ENCODE results near the gene AGAP1.

The AGAP1 gene

DNA sequence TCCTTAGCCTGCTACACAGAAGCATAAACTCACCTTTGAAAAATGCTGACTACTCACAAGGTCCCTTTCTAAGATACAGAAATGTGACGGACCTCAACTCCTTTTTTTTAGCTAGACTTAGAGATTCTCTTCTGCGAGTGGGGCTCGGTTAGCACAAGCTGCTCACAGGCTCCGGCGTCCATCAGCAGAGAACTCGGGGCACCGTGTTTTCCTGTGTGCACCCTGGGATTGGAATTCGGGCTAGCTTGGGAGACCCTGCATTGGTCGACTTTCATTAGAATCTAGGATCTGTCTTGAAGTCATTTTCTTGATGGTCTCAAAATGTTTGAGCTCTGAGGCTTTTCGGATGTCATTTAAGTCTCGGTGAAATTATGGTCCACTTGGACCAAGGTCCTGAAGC is 483.1 kb downstream of the AGAP1 start:
- Histone ChIP-seq H3K27ac (ENCODE audit: low read length) (no peak overlapping the region), H3K4me3 (ENCODE audit: low read depth in 1 of 2, low read length in 2 of 2) (no peak overlapping the region), H3K27me3 (ENCODE audit: low read depth, low read length) (no peaks in the 10 kb centered on the region), H3K4me1 (ENCODE audit: control insufficient read depth in 1 of 2, insufficient read depth in 2 of 2, low read length in 2 of 2) (no peaks in the 10 kb centered on the region), H3K9me3 (ENCODE audit: control insufficient read depth in 1 of 2, low read length in 2 of 2) (no peaks in the 10 kb centered on the region), H3K36me3 (ENCODE audit: control insufficient read depth in 1 of 2, insufficient read depth in 2 of 2, low read length in 2 of 2) (peaks cover 12 to 16% of the 10 kb centered on the region in 2 donors)

DNA sequence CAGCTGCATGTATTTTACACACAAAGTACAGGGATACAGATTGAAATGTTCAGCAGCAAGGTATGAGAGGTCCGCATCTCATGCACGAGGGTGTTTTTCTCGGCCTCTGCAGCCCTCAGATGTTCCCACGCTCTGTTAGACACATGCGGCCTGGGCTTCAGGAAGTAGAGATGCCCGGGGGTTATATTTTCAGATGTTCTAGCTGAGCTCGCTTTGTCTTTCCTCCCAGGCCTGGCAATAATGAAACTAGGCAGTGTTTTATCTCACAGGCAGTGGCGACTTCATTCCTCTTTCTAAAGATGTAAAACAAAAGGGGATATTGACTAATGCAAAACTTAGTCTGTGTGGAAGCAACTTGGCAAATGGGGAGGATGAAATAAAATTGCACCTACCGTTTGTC is 483.6 kb downstream of the AGAP1 start:
- Histone ChIP-seq H3K27me3 (ENCODE audit: low read depth, low read length) (no peaks in the 10 kb centered on the region), H3K4me3 (ENCODE audit: low read depth in 1 of 2, low read length in 2 of 2) (no peak overlapping the region), H3K27ac (ENCODE audit: low read length) (no peak overlapping the region), H3K9me3 (ENCODE audit: control insufficient read depth in 1 of 2, low read length in 2 of 2) (no peaks in the 10 kb centered on the region), H3K4me1 (ENCODE audit: control insufficient read depth in 1 of 2, insufficient read depth in 2 of 2, low read length in 2 of 2) (no peaks in the 10 kb centered on the region), H3K36me3 (ENCODE audit: control insufficient read depth in 1 of 2, insufficient read depth in 2 of 2, low read length in 2 of 2) (peaks cover 12% of the 10 kb centered on the region in 2 donors)

DNA sequence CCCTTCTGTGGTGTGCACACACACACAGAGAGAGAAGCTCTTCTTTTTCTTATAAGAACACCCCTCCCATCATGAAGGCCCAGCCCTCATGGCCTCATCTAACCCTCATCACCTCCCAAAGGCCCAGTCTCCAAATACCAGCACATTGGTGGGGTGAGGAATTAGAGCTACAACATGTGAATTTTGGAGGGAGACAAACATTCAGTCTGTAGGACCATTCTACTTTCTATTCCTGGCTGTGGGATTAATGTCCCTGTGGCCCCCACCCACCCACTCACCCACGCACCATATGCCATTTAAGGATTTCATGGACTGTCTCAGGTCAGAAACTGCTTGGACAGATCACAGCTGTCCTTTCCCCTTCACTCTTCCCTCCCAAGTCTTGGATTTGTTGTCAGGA is 484.2 kb downstream of the AGAP1 start:
- H3K4me1 ChIP-seq (ENCODE audit: control insufficient read depth in 1 of 2, insufficient read depth in 2 of 2, low read length in 2 of 2): no peaks in the 10 kb centered on the region
- H3K9me3 ChIP-seq (ENCODE audit: control insufficient read depth in 1 of 2, low read length in 2 of 2): no peaks in the 10 kb centered on the region
- no peaks in the 10 kb centered on the region for H3K27me3 ChIP-seq (ENCODE audit: low read depth, low read length)
- peaks cover 12 to 13% of the 10 kb centered on the region in 2 donors for H3K36me3 ChIP-seq (ENCODE audit: control insufficient read depth in 1 of 2, insufficient read depth in 2 of 2, low read length in 2 of 2)
- H3K4me3 ChIP-seq (ENCODE audit: low read depth in 1 of 2, low read length in 2 of 2): no peak overlapping the region
- no peak overlapping the region for H3K27ac ChIP-seq (ENCODE audit: low read length)

DNA sequence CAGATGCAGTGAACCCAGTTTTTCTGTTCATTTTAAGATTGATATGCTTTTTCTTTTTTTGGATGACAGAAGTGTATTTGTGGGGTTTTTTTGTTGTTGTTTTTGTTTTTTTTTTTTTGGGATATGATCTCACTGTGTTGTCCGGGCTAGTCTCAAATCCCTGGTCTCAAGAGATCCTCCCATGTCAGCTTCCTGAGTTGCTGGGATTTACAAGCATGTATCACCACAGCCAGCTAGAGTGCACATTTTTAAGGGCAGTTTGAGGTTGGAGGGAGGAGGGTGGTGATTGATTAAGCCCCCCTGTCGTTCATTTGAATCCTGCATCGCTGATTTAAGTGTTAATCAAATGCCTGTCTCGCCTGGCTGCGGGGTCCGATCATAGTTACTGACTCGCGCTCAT is 485.2 kb downstream of the AGAP1 start:
- H3K9me3 ChIP-seq (ENCODE audit: control insufficient read depth in 1 of 2, low read length in 2 of 2): no peaks in the 10 kb centered on the region
- H3K36me3 ChIP-seq (ENCODE audit: control insufficient read depth in 1 of 2, insufficient read depth in 2 of 2, low read length in 2 of 2): peaks cover 10 to 16% of the 10 kb centered on the region in 2 donors
- no peaks in the 10 kb centered on the region for H3K27me3 ChIP-seq (ENCODE audit: low read depth, low read length)
- no peaks in the 10 kb centered on the region for H3K4me1 ChIP-seq (ENCODE audit: control insufficient read depth in 1 of 2, insufficient read depth in 2 of 2, low read length in 2 of 2)
- H3K4me3 ChIP-seq (ENCODE audit: low read depth in 1 of 2, low read length in 2 of 2): no peak overlapping the region
- no peak overlapping the region for H3K27ac ChIP-seq (ENCODE audit: low read length)

DNA sequence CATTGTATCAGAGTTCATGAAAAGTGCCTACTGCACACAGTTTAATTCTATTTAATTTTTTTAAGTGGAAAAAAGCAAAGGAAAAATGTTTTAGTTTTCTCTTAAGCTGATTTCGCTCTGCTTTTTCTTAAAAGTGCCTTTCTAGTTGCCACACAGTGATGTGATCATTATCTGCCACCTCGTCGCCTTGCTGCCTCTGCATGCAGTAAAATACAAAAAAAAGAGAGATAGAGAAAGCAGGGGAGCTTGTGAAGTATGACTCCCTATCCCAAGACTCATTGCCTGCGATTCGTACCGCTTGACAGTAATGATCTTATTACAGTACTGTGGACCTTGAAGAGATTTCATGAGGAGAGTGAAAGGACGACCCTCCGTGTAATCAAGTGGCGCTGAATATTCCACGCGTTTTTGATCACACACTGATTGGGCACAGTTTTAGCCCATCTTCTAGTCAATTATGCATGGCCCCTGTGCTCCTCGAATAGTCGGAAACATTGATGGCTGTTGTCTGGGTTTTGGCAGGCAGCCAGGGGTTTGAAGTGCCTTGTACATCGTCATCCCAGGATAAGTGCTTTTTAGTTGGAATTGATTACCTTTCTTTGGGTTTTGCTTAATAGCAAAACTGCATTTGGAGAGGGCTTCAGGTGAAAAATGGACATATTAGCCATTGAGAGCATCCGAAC is 486.1 kb downstream of the AGAP1 start:
- Histone ChIP-seq H3K4me3 (ENCODE audit: low read depth in 1 of 2, low read length in 2 of 2) (no peak overlapping the region), H3K4me1 (ENCODE audit: control insufficient read depth in 1 of 2, insufficient read depth in 2 of 2, low read length in 2 of 2) (no peaks in the 10 kb centered on the region), H3K27me3 (ENCODE audit: low read depth, low read length) (no peaks in the 10 kb centered on the region), H3K36me3 (ENCODE audit: control insufficient read depth in 1 of 2, insufficient read depth in 2 of 2, low read length in 2 of 2) (peaks cover 6 to 19% of the 10 kb centered on the region in 2 donors), H3K9me3 (ENCODE audit: control insufficient read depth in 1 of 2, low read length in 2 of 2) (no peaks in the 10 kb centered on the region), H3K27ac (ENCODE audit: low read length) (no peak overlapping the region)

DNA sequence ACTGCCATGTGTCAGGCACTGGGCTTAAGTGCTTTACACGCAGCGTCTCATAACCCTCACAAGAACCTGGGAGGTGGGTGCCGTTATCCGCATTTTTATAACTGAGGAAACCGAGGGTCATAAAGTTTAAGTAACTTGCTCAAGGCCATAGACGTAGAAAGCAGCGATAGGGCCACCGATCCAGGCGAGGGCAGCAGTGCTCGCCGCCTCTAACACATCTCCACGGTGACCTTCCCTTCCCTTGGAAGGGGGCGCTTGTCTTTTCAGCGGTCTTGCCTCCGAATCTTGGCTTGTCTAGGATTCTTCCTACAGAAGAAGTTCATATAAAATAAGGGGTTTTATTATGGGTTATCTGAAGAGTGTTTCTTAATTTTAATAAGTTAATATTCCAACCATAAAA is 487.8 kb downstream of the AGAP1 start:
- Histone ChIP-seq H3K27ac (ENCODE audit: low read length) (no peak overlapping the region), H3K36me3 (ENCODE audit: control insufficient read depth in 1 of 2, insufficient read depth in 2 of 2, low read length in 2 of 2) (peaks cover 0 to 10% of the 10 kb centered on the region in 2 donors), H3K9me3 (ENCODE audit: control insufficient read depth in 1 of 2, low read length in 2 of 2) (no peaks in the 10 kb centered on the region), H3K27me3 (ENCODE audit: low read depth, low read length) (no peaks in the 10 kb centered on the region), H3K4me3 (ENCODE audit: low read depth in 1 of 2, low read length in 2 of 2) (no peak overlapping the region), H3K4me1 (ENCODE audit: control insufficient read depth in 1 of 2, insufficient read depth in 2 of 2, low read length in 2 of 2) (no peaks in the 10 kb centered on the region)

DNA sequence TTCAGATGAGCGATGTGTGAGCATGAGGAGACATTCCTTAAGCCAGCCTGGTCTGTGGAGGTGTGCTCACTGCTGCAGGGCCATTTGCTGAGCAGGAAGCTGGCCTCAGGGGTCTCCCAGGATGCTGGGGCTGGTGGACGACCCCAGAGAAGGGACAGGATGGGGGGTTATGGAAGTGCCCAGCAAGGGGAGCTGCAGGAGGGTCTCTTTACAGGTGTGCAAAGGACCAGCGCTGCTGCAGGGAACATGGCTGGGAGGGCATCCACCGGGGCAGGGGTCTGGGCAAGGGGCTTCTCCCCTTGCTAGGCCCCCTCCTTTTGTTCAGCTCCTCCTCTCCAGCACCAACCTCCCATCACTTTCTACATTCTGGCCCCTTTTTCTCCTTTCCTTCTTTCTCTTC is 489.2 kb downstream of the AGAP1 start:
- Histone ChIP-seq H3K4me3 (ENCODE audit: low read depth in 1 of 2, low read length in 2 of 2) (no peak overlapping the region), H3K27me3 (ENCODE audit: low read depth, low read length) (no peaks in the 10 kb centered on the region), H3K36me3 (ENCODE audit: control insufficient read depth in 1 of 2, insufficient read depth in 2 of 2, low read length in 2 of 2) (peaks cover 0 to 10% of the 10 kb centered on the region in 2 donors), H3K9me3 (ENCODE audit: control insufficient read depth in 1 of 2, low read length in 2 of 2) (no peaks in the 10 kb centered on the region), H3K4me1 (ENCODE audit: control insufficient read depth in 1 of 2, insufficient read depth in 2 of 2, low read length in 2 of 2) (no peaks in the 10 kb centered on the region), H3K27ac (ENCODE audit: low read length) (no peak overlapping the region)

DNA sequence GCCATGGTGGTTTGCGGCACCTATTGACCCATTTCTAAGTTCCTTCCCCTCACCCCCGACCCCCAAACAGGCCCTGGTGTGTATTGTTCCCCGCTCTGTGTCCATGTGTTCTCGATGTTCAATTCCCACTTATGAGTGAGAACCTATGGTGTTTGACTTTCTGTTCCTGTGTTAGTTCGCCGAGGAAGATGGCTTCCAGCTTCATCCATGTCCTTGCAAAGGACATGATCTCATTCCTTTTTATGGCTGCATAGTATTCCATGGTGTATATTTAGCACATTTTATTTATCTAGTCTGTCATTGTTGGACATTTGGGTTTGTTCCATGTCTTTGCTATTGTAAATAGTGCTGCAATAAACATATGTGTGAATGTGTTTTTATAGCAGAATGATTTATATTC is 490.7 kb downstream of the AGAP1 start:
- Histone ChIP-seq H3K9me3 (ENCODE audit: control insufficient read depth in 1 of 2, low read length in 2 of 2) (no peaks in the 10 kb centered on the region), H3K27ac (ENCODE audit: low read length) (no peak overlapping the region), H3K4me3 (ENCODE audit: low read depth in 1 of 2, low read length in 2 of 2) (no peak overlapping the region), H3K27me3 (ENCODE audit: low read depth, low read length) (no peaks in the 10 kb centered on the region), H3K4me1 (ENCODE audit: control insufficient read depth in 1 of 2, insufficient read depth in 2 of 2, low read length in 2 of 2) (no peaks in the 10 kb centered on the region), H3K36me3 (ENCODE audit: control insufficient read depth in 1 of 2, insufficient read depth in 2 of 2, low read length in 2 of 2) (peaks cover 0 to 10% of the 10 kb centered on the region in 2 donors)

DNA sequence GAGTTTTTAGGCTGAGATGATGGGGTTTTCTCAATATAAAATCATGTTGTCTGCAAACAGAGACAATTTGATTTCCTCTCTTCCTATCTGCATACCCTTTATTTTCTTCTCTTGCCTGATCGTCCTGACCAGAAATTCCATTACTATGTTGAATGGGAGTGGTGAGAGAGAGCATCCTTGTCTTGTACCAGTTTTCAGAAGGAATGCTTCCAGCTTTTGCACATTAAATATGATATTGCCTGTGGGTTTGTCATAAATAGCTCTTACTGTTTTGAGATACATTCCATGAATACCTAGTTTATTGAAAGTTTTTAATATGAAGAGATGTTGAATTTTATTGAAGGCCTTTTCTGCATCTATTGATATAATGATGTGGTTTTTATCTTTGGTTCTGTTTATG is 492.5 kb downstream of the AGAP1 start:
- Histone ChIP-seq H3K27ac (ENCODE audit: low read length) (no peak overlapping the region), H3K4me3 (ENCODE audit: low read depth in 1 of 2, low read length in 2 of 2) (no peak overlapping the region), H3K9me3 (ENCODE audit: control insufficient read depth in 1 of 2, low read length in 2 of 2) (no peaks in the 10 kb centered on the region), H3K4me1 (ENCODE audit: control insufficient read depth in 1 of 2, insufficient read depth in 2 of 2, low read length in 2 of 2) (no peaks in the 10 kb centered on the region), H3K36me3 (ENCODE audit: control insufficient read depth in 1 of 2, insufficient read depth in 2 of 2, low read length in 2 of 2) (peaks cover 0 to 10% of the 10 kb centered on the region in 2 donors), H3K27me3 (ENCODE audit: low read depth, low read length) (no peaks in the 10 kb centered on the region)

DNA sequence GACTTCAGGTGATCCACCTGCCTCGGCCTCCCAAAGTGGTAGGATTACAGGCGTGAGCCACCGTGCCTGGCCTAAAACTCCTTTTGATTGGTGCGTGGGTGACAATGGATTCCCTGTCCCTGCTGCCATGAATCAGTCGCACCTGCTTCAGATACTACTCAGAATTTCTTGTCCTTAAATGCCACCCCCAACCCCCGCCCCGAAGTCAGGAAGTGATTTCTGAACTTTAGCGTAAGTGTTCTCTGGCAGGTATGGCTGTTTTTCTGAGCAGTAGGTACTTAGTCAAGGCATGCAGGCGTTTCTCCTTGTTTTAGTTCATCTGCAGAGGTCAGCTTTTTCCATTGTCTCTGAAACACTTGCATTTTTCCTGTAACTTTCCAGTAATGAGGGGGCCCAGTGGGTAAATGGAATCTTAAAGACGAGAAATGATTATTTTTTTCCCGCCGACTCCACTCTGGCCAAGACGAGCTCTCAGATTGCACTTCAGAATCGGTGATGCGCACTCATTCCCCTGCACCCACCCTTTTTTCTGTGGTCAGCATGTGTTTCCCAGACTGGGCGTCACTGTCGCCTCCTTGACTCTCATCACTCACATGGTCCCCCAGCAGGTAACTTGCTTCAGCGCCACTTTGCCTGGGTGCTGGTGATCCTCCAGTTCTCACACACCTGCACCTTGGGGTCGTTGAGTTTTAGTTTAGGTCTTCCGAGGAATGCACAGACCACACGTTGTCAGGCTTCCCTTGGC is 494.6 kb downstream of the AGAP1 start:
- Histone ChIP-seq H3K36me3 (ENCODE audit: control insufficient read depth in 1 of 2, insufficient read depth in 2 of 2, low read length in 2 of 2) (peaks cover 0 to 3% of the 10 kb centered on the region in 2 donors), H3K4me3 (ENCODE audit: low read depth in 1 of 2, low read length in 2 of 2) (no peak overlapping the region), H3K27me3 (ENCODE audit: low read depth, low read length) (no peaks in the 10 kb centered on the region), H3K4me1 (ENCODE audit: control insufficient read depth in 1 of 2, insufficient read depth in 2 of 2, low read length in 2 of 2) (no peaks in the 10 kb centered on the region), H3K27ac (ENCODE audit: low read length) (no peak overlapping the region), H3K9me3 (ENCODE audit: control insufficient read depth in 1 of 2, low read length in 2 of 2) (no peaks in the 10 kb centered on the region)

DNA sequence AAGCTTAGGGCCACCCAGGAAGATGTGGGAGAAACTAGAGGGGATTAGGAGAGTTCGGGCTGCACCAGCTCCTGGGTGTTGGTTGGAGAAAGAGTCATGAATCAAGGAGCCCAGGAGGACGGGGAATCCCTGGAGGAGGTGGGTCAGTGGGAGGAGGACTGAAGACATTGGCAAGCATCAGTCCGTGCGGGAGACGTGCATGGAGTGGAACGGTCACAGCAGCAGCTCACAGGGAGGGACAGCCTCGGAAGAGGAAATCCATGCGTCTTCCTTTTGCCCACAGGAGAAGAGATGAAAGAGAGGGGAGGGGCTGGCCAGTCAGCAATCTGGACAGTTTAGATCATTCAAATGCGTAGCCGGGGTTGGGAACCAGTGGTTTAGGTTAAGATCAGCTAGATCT is 495.7 kb downstream of the AGAP1 start:
- no peak overlapping the region for H3K4me3 ChIP-seq (ENCODE audit: low read depth in 1 of 2, low read length in 2 of 2)
- no peaks in the 10 kb centered on the region for H3K36me3 ChIP-seq (ENCODE audit: control insufficient read depth in 1 of 2, insufficient read depth in 2 of 2, low read length in 2 of 2)
- H3K27me3 ChIP-seq (ENCODE audit: low read depth, low read length): no peaks in the 10 kb centered on the region
- H3K9me3 ChIP-seq (ENCODE audit: control insufficient read depth in 1 of 2, low read length in 2 of 2): no peaks in the 10 kb centered on the region
- H3K27ac ChIP-seq (ENCODE audit: low read length): no peak overlapping the region
- H3K4me1 ChIP-seq (ENCODE audit: control insufficient read depth in 1 of 2, insufficient read depth in 2 of 2, low read length in 2 of 2): no peaks in the 10 kb centered on the region

All from muscle layer of duodenum (tissue), 2 donors.